Subcutaneous adipose tissue (tissue), 4 donors: ENCODE results near the gene TSHR. TPM values are rescaled to one million over a fixed set of nuclear protein-coding genes. Genes with fewer than 3 reads are reported as not detected.

ENCODE experiments used
- CTCF ChIP-seq: fragments of 450-650 bp; IDR thresholded peaks from one replicate; pipeline ENCODE4 v1.5.1; 2016; ENCODE audit warnings: low read depth, mild to moderate bottlenecking, control low read depth, antibody characterized with exemption, moderate library complexity
- total RNA-seq, 4 donors: library from RNA; depleted of rRNA; stranded (reverse); fragments of >200 nt; gene quantifications; one replicate each; pipeline ENCODE4 v1.1.0, GENCODE V29; 2016

The TSHR gene
- total RNA-seq, 4 donors from 2014 or later, result 0.34 to 1.7 TPM; not detected in 2

DNA sequence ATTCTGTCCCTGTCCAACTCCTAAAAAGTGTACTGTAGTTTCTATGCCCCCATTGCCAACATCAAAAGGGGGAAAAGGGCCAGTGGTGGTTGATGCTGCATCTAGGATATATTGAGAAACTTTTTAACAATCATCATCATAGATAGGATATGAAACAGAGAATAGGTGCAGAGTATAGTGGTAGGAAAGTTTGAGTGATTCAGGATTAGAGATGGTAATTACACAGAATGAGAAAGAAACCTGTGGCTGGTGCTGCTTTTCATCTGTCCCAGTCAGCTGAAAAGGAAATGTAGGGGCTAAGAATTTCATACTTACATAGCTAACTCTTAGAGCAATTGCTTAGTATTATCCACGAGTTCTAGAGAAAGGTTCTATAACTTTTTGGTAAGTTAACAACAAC lies 197.8 kb downstream of the TSHR start:
- no peak for TF ChIP-seq CTCF

- no peak for TF ChIP-seq CTCF
Observed at GRCh38 chr14:81157431-81157830, 202.0 kb downstream of the TSHR start.

DNA sequence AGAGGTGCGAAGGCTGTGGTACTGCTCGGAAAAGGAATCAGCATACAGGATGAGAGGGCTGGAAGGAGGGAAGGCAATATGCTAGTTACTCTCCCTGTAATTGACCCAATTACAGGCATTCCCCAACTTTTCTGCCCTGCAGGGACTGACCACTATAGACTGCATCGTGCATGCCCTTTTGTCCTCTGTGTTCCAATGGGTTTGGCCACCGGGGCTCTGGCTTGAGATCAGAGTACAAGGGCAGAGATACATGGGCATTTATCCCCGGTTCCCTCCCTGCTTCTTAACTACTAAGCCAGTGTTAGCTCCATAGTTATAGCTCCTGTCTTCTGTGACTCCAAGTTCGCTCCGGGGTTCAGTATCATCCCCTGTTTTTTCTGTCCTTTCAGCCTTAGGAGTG lies 205.7 kb downstream of the TSHR start:
- TF ChIP-seq CTCF, result no peak

- no peak for TF ChIP-seq CTCF
Observed at GRCh38 chr14:81161749-81162148, 206.3 kb downstream of the TSHR start.

- no peak for TF ChIP-seq CTCF
Observed at GRCh38 chr14:81162941-81163340, 207.5 kb downstream of the TSHR start.

- no peak for TF ChIP-seq CTCF
Observed at GRCh38 chr14:81164167-81164774, 208.8 kb downstream of the TSHR start.

DNA sequence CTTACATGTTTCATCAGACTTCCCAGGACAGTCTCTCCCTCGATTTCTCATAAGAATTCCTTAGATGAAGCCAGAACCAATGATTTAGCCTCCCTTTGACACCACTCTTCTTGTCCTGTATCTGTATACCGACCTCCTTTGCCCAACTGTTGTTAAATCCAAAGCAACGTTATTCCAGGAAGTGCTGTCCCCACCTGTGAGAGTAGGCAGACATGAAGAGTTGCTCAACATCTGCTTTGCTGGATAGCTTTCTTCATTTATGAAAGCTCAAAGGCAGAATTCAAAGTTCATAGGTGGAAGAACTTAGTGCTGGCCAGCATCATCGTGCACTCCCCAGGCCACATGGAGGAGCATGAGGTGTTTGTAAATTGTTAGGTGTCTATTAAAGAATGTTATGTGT lies 209.8 kb downstream of the TSHR start:
- no peak for TF ChIP-seq CTCF
